ENCODE measurements around the gene MRC2.

Gene MRC2

GRCh38 chr17:62616993-62617893 is 10.2 kb upstream of the MRC2 start:
- no peak for DNase-seq

GRCh38 chr17:62617894-62618472 is 9.5 kb upstream of the MRC2 start:
- no peak for DNase-seq
- no peaks in the 10 kb centered on the region for H3K27me3 ChIP-seq
- peaks cover 7% of the 10 kb centered on the region for H3K36me3 ChIP-seq

More at GRCh38 chr17:62616993-62617893, 10.2 kb upstream of the MRC2 start:
- TF ChIP-seq CTCF (IDR thresholded peaks at IDR 0.05; ENCODE audit: low read depth, low read length): no peak
- H3K4me3 ChIP-seq (ENCODE audit: low read depth, low read length): no peak overlapping the region
- no peaks in the 10 kb centered on the region for H3K27me3 ChIP-seq
- peaks cover 9% of the 10 kb centered on the region for H3K36me3 ChIP-seq
- no peaks in the 10 kb centered on the region for H3K4me1 ChIP-seq
- no peaks in the 10 kb centered on the region for H3K9me3 ChIP-seq

DNA sequence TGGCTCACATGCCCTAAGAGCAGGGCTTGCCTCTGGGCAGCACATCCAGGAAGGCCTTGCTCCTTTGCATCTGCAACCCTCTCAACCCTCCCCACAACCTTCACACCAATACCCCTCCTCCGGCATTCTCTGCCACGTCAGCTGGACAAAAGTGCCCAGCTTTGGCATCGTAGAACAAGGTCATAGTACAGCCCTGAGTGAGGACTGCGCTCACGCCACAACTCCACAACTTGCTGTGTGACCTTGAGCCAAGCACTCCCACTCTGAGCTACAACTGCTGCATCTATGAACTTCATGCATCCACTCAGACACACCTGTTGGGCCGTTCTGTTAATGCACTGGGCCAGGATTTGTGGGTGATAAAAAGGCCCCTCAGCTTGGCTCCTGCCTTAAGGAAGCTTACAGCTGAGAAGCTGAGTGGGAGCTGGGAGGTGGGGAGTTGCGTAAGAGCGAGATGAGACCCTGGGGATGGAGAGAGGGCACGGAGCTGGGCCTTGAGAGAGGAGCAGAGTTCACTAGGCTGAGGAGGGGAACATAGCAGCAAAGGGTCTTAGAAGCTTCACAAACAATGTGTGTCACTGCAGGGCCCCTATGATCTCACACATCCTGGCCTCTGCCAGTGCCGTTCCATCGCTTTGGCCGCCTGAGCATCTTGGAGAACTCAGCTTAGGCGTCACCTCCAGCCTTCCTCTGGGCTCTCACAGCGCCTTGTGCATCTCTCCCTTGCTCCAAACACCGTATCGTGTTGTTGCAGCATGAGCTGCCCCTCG is 8.6 kb upstream of the MRC2 start:
- TF ChIP-seq CTCF (IDR thresholded peaks at IDR 0.05; ENCODE audit: low read depth, low read length): no peak
- Histone ChIP-seq H3K9me3 (no peaks in the 10 kb centered on the region), H3K4me1 (no peaks in the 10 kb centered on the region), H3K4me3 (ENCODE audit: low read depth, low read length) (no peak overlapping the region), H3K27me3 (no peaks in the 10 kb centered on the region), H3K36me3 (peaks cover 7% of the 10 kb centered on the region)
- DNase-seq: no peak

More at GRCh38 chr17:62617894-62618472, 9.5 kb upstream of the MRC2 start:
- no peak for TF ChIP-seq CTCF (IDR thresholded peaks at IDR 0.05; ENCODE audit: low read depth, low read length)
- Histone ChIP-seq H3K4me1 (no peaks in the 10 kb centered on the region), H3K4me3 (ENCODE audit: low read depth, low read length) (no peak overlapping the region), H3K9me3 (no peaks in the 10 kb centered on the region)

GRCh38 chr17:62619417-62620155 is 7.9 kb upstream of the MRC2 start:
- H3K4me1 ChIP-seq: no peaks in the 10 kb centered on the region
- no peak for TF ChIP-seq CTCF (IDR thresholded peaks at IDR 0.05; ENCODE audit: low read depth, low read length)
- H3K27me3 ChIP-seq: no peaks in the 10 kb centered on the region
- H3K9me3 ChIP-seq: no peaks in the 10 kb centered on the region
- peaks cover 7% of the 10 kb centered on the region for H3K36me3 ChIP-seq
- DNase-seq: no peak
- no peak overlapping the region for H3K4me3 ChIP-seq (ENCODE audit: low read depth, low read length)

GRCh38 chr17:62621223-62621622 is 6.2 kb upstream of the MRC2 start:
- Histone ChIP-seq H3K9me3 (no peaks in the 10 kb centered on the region), H3K27me3 (no peaks in the 10 kb centered on the region), H3K36me3 (no peaks in the 10 kb centered on the region), H3K4me3 (ENCODE audit: low read depth, low read length) (no peak overlapping the region), H3K4me1 (no peaks in the 10 kb centered on the region)
- DNase-seq: no peak
- no peak for TF ChIP-seq CTCF (IDR thresholded peaks at IDR 0.05; ENCODE audit: low read depth, low read length)

Data from BE2C (cell line).